GM12878 (cell line): ENCODE results near the gene AP1B1. TPM values are rescaled to one million over a fixed set of nuclear protein-coding genes. Genes with fewer than 3 reads are reported as not detected.

Experiments
- ATAC-seq: fragments of 200-7000 bp; cut with Tn5 transposase; 3 replicates; pipeline ENCODE4 v1.9.1; 2020; ENCODE audit warnings: mild to moderate bottlenecking, moderate library complexity
- BruUV-seq: library from RNA; stranded (reverse); fragments of 400-500 nt; replicated peaks from 2 replicates; lab custom pipeline; 2021; lab: Mats Ljungman, UMichigan
- CTCF ChIA-PET: fragments of 300-600 bp; sonication (Branson Sonifier 250); formaldehyde crosslinking; extraction: SDS; loops from one replicate; lab custom pipeline; 2021; ENCODE audit warnings: inconsistent platforms; lab: Yijun Ruan, JAX
- POLR2A ChIA-PET: fragments of 350-600 bp; formaldehyde crosslinking; extraction: SDS; loops from one replicate; lab custom pipeline; 2021; ENCODE audit warnings: inconsistent platforms; lab: Charles Lee
- RAD21 ChIA-PET: fragments of 300-600 bp; sonication (Branson Sonifier 250); formaldehyde crosslinking; loops from one replicate; lab custom pipeline; 2023; ENCODE audit warnings: antibody characterized with exemption; ENCODE audit not compliant: unreplicated experiment; lab: Charles Lee
- SMC1A ChIA-PET: fragments of 300-600 bp; sonication (Branson Sonifier 250); formaldehyde crosslinking; loops from one replicate; lab custom pipeline; 2023; ENCODE audit not compliant: unreplicated experiment, uncharacterized antibody; lab: Charles Lee
- DNase-seq: peaks from one replicate; pipeline ENCODE4 v3.0.0-alpha.2; 2011; ENCODE audit warnings: low read depth, low spot score
- FAIRE-seq: peaks from 3 replicates; lab custom pipeline; 2011; peaks lifted over from hg19 to GRCh38; lab: Jason Lieb, UNC
- H2AFZ ChIP-seq: 2 replicates; pipeline ENCODE4 v1.6.0; 2011; ENCODE audit warnings: low read depth, low read length, control low read depth; ENCODE audit not compliant: control insufficient read depth
- H3K27ac ChIP-seq: 2 replicates; pipeline ENCODE4 v1.5.1; 2011; ENCODE audit warnings: control low read depth; ENCODE audit not compliant: control insufficient read depth, insufficient read depth
- H3K27me3 ChIP-seq, 2 experiments: replicated peaks in 1 of 2; 2 replicates each; pipeline versions ENCODE4 v1.6.0 to v1.6.1; 2011; ENCODE audit warnings: low read length in 1 of 2; ENCODE audit not compliant: control insufficient read depth in 2 of 2, insufficient read depth in 2 of 2
- H3K36me3 ChIP-seq, 2 experiments: 2 replicates each; pipeline ENCODE4 v1.5.1; 2011; ENCODE audit warnings: low read length in 1 of 2; ENCODE audit not compliant: control insufficient read depth in 2 of 2, insufficient read depth in 2 of 2
- H3K4me1 ChIP-seq: 2 replicates; pipeline ENCODE4 v1.6.1; 2011; ENCODE audit warnings: mild to moderate bottlenecking, low read length, moderate library complexity, mixed read lengths; ENCODE audit not compliant: control insufficient read depth, insufficient read depth
- H3K4me2 ChIP-seq: 2 replicates; pipeline ENCODE4 v1.6.0; 2011; ENCODE audit warnings: control low read depth; ENCODE audit not compliant: control insufficient read depth, insufficient read depth
- H3K4me3 ChIP-seq: fragments of 200-600 bp; sonication (generic); 2 replicates; pipeline ENCODE4 v1.5.1; 2016
- H3K79me2 ChIP-seq: 2 replicates; pipeline ENCODE4 v1.6.0; 2011; ENCODE audit warnings: low read length; ENCODE audit not compliant: control insufficient read depth, insufficient read depth
- H3K9ac ChIP-seq: 2 replicates; pipeline ENCODE4 v1.8.0; 2011; ENCODE audit warnings: low read length, control low read depth, mixed read lengths; ENCODE audit not compliant: control insufficient read depth, insufficient read depth
- H3K9me3 ChIP-seq: replicated peaks from 3 replicates; pipeline ENCODE4 v1.5.1; 2011; ENCODE audit warnings: mild to moderate bottlenecking, low read length; ENCODE audit not compliant: control insufficient read depth, insufficient read depth
- H4K20me1 ChIP-seq: 2 replicates; pipeline ENCODE4 v1.6.0; 2011; ENCODE audit not compliant: control insufficient read depth, insufficient read depth
- CTCF ChIP-seq, 3 experiments: IDR thresholded peaks in 2 of 3; conservative IDR thresholded peaks in 1 of 3; 2 replicates each; pipeline ENCODE4 v1.5.1; 2011; ENCODE audit warnings: low read depth in 3 of 3, low read length in 3 of 3, mild to moderate bottlenecking in 3 of 3, control low read depth in 2 of 3, moderate library complexity in 2 of 3, inconsistent platforms in 1 of 3, mixed read lengths in 1 of 3; ENCODE audit not compliant: control insufficient read depth in 2 of 3, insufficient read depth in 1 of 3; ENCODE audit errors: extremely low read depth in 1 of 3
- USF2 ChIP-seq: IDR thresholded peaks from 2 replicates; pipeline ENCODE4 v1.6.1; 2011; ENCODE audit warnings: low read depth, low read length, improper control_type of control experiment, borderline replicate concordance
- WGBS: methylation state at CpG from one replicate; pipeline ENCODE4 v1.1.6; 2016; ENCODE audit warnings: low lambda C conversion rate; ENCODE audit not compliant: insufficient replicate concordance, insufficient coverage; ENCODE audit errors: missing lambda C conversion rate; 5-methylcytosine and 5-hydroxymethylcytosine counted together
- in situ Hi-C: fragments of 300-500 bp; cut with MboI; formaldehyde crosslinking; loops from 9 replicates; pipeline ENCODE4 v1.14.3; 2018; ENCODE audit warnings: mixed read lengths
- intact Hi-C: fragments of 100-400 bp; cut with micrococcal nuclease; formaldehyde crosslinking; loops from one replicate; pipeline ENCODE4 v1.14.2; 2022; ENCODE audit not compliant: unreplicated experiment
- polyA plus RNA-seq, 11 experiments: library from polyadenylated mRNA; depleted of rRNA in 4 of 11; unstranded in 6 of 11; stranded (reverse) in 5 of 11; fragments of >200 nt; fragmentation: Nextera tagmentation in 4 of 11; fragmentation: Illumina TruSeq in 1 of 11; extraction: Ambion mirVana in 4 of 11; extraction: Trizol in 1 of 11; gene quantifications; 1 replicate in 1 of 11; 2 replicates in 10 of 11; pipeline versions ENCODE4 v1.2.1 to v1.2.3, GENCODE V29; 2011 to 2016; ENCODE audit warnings: inconsistent platforms in 2 of 11, missing spikeins in 2 of 11, low read depth in 1 of 11
- total RNA-seq, 4 experiments: library from RNA; depleted of rRNA in 3 of 4; stranded (reverse); fragments of >200 nt in 3 of 4; fragmentation: Illumina TruSeq in 1 of 4; extraction: Trizol in 1 of 4; gene quantifications; 2 replicates each; pipeline versions ENCODE4 v1.2.1 to v1.2.3, GENCODE V29; 2013 to 2021

AP1B1 gene
- total and polyA plus RNA-seq, 10 of the 15 experiments (the other 5 are each of a cell fraction or from before 2014, with no cell fraction given) = 2.1 to 98.6 (median 57.8) TPM

- ATAC-seq (no peak), DNase-seq (no peak), FAIRE-seq (no peak)
- ChIA-PET POLR2A (no interaction called here), SMC1A (no interaction called here), CTCF (no interaction called here), RAD21 (no interaction called here)
- Histone ChIP-seq H3K4me2 (no peak overlapping the region), H3K4me1 (no peaks in the 10 kb centered on the region), H3K4me3 (no peak overlapping the region), H3K9ac (no peak overlapping the region), H3K79me2 (no peaks in the 10 kb centered on the region), H2AFZ (no peak overlapping the region), H3K9me3 (no peaks in the 10 kb centered on the region), H3K27ac (no peak overlapping the region), H3K27me3 (no peaks in the 10 kb centered on the region), H4K20me1 (no peaks in the 10 kb centered on the region; the same call in 1 of the 2 replicates), H3K36me3 (peaks cover 35 to 56% of the 10 kb centered on the region in 2 experiments)
- WGBS = 96% methylated on average over 10 of the region's 10 CpGs
- intact Hi-C loops (no loop called here), in situ Hi-C loops (no loop called here)
- no peak for TF ChIP-seq USF2
- no peak for TF ChIP-seq CTCF (IDR thresholded peaks at IDR 0.05 in 2 of 3, conservative IDR thresholded peaks at IDR 0.05 in 1 of 3; ENCODE audit: control insufficient read depth in 2 of 3, extremely low read depth in 1 of 3, insufficient read depth in 1 of 3, low read depth in 3 of 3, low read length in 3 of 3)
- BruUV-seq = no TSS peak
Measured at GRCh38 chr22:29342577-29343312, 45.6 kb downstream of the AP1B1 start.
